ENCODE data around the gene UEVLD. TPM values are rescaled to one million over a fixed set of nuclear protein-coding genes. Genes with fewer than 3 reads are reported as not detected.

UEVLD gene
- total and polyA plus RNA-seq, 9 of the 15 experiments (the other 6 are each of a cell fraction or from before 2014, with no cell fraction given), result 4.7 to 12.6 (median 7.4) TPM

DNA sequence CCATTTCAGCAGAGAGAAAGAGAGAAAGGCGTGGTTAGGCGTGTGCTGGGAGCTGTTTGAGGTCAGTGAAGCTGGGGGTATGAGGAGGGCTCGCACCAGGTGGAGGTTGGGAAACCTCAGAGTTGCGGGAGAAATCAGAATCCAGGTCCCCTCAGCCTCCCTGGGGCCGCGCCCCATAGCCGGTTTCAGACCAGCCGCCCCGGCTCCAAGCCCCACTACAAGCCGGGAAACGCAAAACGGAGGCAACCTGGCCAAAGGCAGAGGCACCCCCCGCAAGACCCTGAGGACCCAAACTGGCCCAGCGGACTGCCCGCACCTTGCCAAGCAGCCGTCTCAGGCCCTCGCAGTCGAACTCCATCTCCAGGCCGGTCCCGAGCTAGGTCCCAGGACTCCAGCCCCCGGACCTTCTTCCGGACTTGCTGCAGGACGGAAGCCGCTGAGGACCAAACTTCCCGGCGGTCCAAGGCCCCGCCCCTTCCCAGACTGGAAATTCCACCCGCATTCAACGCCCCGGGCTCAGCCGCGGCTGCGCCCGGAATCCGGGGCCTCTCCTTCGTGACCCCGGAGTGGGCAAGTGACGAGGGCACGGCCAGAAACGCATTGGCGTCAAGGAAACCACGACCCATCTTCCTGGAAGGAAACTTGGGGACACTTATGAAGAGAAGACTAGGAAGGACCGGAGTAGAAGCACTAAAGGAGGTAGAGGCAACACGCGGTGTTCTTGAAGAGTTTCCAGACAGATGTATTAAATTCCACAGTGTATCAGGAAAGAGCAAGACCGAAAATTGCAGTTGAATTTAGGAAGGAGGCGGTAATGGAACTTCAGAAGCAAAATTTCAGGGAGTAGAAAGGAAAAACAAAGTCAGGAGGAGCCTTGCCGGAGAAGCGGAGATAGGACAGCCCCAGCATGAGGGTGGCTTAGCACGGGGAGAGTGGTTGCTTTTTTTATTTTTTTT lies at the start of gene UEVLD (continued):
- TF ChIP-seq TEAD4 (IDR thresholded peaks at IDR 0.05; ENCODE audit: low read length) (peak; percentile 17; the same call in 1 of the 2 replicates), TEAD4 (CRISPR knock-in tag; IDR thresholded peaks at IDR 0.05; ENCODE audit: borderline replicate concordance) (no peak), PHF20 (IDR thresholded peaks at IDR 0.05; ENCODE audit: partially characterized antibody) (peak; percentile 90), ZBED1 (IDR thresholded peaks at IDR 0.05) (0 out of 2 replicates have a peak, but pooled peaks have one; percentile 27), POU5F1 (IDR thresholded peaks at IDR 0.05; ENCODE audit: borderline replicate concordance, low read depth, low read length, partially characterized antibody) (peak; percentile 92), CXXC5 (CRISPR knock-in tag; IDR thresholded peaks at IDR 0.05) (peak; percentile 67), TFAP4 (CRISPR knock-in tag; IDR thresholded peaks at IDR 0.05; ENCODE audit: borderline replicate concordance) (peak; percentile 75; the same call in 1 of the 2 replicates), KAT7 (CRISPR knock-in tag; IDR thresholded peaks at IDR 0.05; ENCODE audit: borderline replicate concordance) (0 out of 2 replicates have a peak, but pooled peaks have one; percentile 16), NEUROD1 (IDR thresholded peaks at IDR 0.05; ENCODE audit: borderline replicate concordance, low read depth, low read length, partially characterized antibody) (peak; percentile 72), SUPT5H (IDR thresholded peaks at IDR 0.05) (peak; percentile 83), PYGO2 (tag; IDR thresholded peaks at IDR 0.05) (no peak), E2F5 (CRISPR knock-in tag; IDR thresholded peaks at IDR 0.05) (0 out of 2 replicates have a peak, but pooled peaks have one; percentile 52), ELF1 (tag; IDR thresholded peaks at IDR 0.05) (peak; percentile 95), MBD2 (IDR thresholded peaks at IDR 0.05; ENCODE audit: borderline replicate concordance, low read depth) (peak; percentile 69), HMGXB4 (CRISPR knock-in tag; IDR thresholded peaks at IDR 0.05) (no peak)
- TF ChIP-seq, protein P1, sequence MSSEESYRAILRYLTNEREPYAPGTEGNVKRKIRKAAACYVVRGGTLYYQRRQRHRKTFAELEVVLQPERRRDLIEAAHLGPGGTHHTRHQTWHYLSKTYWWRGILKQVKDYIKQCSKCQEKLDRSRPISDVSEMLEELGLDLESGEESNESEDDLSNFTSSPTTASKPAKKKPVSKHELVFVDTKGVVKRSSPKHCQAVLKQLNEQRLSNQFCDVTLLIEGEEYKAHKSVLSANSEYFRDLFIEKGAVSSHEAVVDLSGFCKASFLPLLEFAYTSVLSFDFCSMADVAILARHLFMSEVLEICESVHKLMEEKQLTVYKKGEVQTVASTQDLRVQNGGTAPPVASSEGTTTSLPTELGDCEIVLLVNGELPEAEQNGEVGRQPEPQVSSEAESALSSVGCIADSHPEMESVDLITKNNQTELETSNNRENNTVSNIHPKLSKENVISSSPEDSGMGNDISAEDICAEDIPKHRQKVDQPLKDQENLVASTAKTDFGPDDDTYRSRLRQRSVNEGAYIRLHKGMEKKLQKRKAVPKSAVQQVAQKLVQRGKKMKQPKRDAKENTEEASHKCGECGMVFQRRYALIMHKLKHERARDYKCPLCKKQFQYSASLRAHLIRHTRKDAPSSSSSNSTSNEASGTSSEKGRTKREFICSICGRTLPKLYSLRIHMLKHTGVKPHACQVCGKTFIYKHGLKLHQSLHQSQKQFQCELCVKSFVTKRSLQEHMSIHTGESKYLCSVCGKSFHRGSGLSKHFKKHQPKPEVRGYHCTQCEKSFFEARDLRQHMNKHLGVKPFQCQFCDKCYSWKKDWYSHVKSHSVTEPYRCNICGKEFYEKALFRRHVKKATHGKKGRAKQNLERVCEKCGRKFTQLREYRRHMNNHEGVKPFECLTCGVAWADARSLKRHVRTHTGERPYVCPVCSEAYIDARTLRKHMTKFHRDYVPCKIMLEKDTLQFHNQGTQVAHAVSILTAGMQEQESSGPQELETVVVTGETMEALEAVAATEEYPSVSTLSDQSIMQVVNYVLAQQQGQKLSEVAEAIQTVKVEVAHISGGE (CRISPR knock-in tag; IDR thresholded peaks at IDR 0.05), result peak; percentile 52 to 92 (median 58); a peak in 4 of 6 replicates
